Measurements from ENCODE around the gene CD93. TPM values are rescaled to one million over a fixed set of nuclear protein-coding genes. Genes with fewer than 3 reads are reported as not detected.

The CD93 gene
- total RNA-seq, 1 experiment from 2014 or later = not detected

DNA sequence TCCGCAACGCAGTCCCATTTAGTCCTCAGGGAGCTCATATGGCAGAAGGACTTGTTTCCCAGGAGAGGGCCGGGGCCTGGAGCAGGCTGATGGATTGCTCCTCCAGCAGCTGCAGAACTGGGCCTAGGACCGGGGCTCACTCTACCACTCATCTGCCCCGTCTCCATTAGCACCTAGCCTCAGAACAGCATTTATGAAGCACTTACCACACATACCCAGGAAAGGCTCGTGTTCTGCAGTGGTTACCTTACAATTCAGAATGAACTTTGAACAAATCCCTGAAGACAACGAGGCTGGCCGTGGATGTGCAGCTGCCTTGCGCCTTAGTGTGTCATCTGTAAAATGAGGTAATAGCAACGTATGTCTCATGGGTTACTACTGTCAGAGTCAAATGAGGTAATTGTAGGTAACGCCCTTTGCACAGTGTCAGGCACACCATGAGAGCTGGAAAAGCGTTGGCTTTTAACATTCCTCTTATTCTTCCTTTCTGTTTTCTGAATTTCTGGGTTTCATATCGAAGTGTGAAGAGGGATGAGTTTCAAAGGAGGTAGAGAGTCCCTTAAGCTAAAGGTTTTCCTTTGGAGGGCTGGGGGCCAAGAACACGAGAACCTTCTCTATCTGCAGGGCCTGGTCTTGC is 46.3 kb upstream of the CD93 start:
- Histone ChIP-seq H3K27me3 (ENCODE audit: low read length) (no peaks in the 10 kb centered on the region), H3K27ac (ENCODE audit: low read length) (no peak overlapping the region), H2AFZ (ENCODE audit: low read length) (no peak overlapping the region), H3K4me1 (ENCODE audit: insufficient read depth, low read length) (no peaks in the 10 kb centered on the region), H3K9me2 (replicated peaks; ENCODE audit: low read length) (no peaks in the 10 kb centered on the region), H3K4me3 (ENCODE audit: low read length) (no peak overlapping the region), H3K36me3 (ENCODE audit: low read depth, low read length) (no peaks in the 10 kb centered on the region), H3K9me3 (ENCODE audit: low read length) (no peaks in the 10 kb centered on the region), H3K79me2 (ENCODE audit: low read length) (no peaks in the 10 kb centered on the region), H3K9ac (ENCODE audit: low read length) (no peak overlapping the region), H4K20me1 (ENCODE audit: low read length) (no peaks in the 10 kb centered on the region), H3K4me2 (ENCODE audit: low read length) (no peak overlapping the region), H3F3A (ENCODE audit: low read length, unreplicated experiment) (no peaks in the 10 kb centered on the region)
- CTCF ChIA-PET = no interaction called here
- DNase-seq (no peak), ATAC-seq (no peak)
- intact Hi-C loops (cut with micrococcal nuclease) = no loop called here
- no TSS peak for BruUV-seq (replicated peaks)
- TF ChIP-seq EZH2phosphoT487 (IDR thresholded peaks at IDR 0.05; ENCODE audit: borderline replicate concordance, low read length) (no peak), EZH2 (IDR thresholded peaks at IDR 0.05; ENCODE audit: low read length, unreplicated experiment) (no peak)
- TF ChIP-seq, protein P1, sequence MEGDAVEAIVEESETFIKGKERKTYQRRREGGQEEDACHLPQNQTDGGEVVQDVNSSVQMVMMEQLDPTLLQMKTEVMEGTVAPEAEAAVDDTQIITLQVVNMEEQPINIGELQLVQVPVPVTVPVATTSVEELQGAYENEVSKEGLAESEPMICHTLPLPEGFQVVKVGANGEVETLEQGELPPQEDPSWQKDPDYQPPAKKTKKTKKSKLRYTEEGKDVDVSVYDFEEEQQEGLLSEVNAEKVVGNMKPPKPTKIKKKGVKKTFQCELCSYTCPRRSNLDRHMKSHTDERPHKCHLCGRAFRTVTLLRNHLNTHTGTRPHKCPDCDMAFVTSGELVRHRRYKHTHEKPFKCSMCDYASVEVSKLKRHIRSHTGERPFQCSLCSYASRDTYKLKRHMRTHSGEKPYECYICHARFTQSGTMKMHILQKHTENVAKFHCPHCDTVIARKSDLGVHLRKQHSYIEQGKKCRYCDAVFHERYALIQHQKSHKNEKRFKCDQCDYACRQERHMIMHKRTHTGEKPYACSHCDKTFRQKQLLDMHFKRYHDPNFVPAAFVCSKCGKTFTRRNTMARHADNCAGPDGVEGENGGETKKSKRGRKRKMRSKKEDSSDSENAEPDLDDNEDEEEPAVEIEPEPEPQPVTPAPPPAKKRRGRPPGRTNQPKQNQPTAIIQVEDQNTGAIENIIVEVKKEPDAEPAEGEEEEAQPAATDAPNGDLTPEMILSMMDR (conservative IDR thresholded peaks at IDR 0.05; ENCODE audit: low read depth, low read length) = no peak
- POLR2A ChIA-PET (ENCODE audit: unreplicated experiment) = no interaction called here

DNA sequence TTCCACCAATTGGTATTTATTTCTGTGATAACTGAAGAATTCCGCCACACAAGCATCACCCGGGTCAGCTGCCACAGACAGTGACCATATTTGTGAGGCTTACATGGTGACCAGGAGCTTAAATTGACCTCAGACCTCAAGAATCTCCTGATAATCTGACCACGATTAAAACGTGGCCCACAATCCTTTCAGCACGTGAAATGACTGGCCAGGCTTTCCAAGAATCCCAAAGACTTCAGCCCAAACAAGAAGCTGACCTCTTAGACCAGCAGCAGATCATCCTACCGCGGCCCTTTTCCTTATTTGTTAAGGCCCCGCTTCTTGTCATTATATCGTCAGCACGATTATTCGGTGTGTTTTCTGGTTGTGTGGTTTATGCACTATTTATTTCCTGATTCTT is 45.6 kb upstream of the CD93 start:
- POLR2A ChIA-PET (ENCODE audit: unreplicated experiment) = no interaction called here
- no peaks in the 10 kb centered on the region for H3K79me2 ChIP-seq (ENCODE audit: low read length)
- no peaks in the 10 kb centered on the region for H3K9me2 ChIP-seq (replicated peaks; ENCODE audit: low read length)
- intact Hi-C loops (cut with micrococcal nuclease) = no loop called here
- no peaks in the 10 kb centered on the region for H3K4me1 ChIP-seq (ENCODE audit: insufficient read depth, low read length)
- H3K27ac ChIP-seq (ENCODE audit: low read length) = no peak overlapping the region
- H2AFZ ChIP-seq (ENCODE audit: low read length) = no peak overlapping the region
- H3K4me2 ChIP-seq (ENCODE audit: low read length) = no peak overlapping the region
- ATAC-seq = no peak
- H4K20me1 ChIP-seq (ENCODE audit: low read length) = no peaks in the 10 kb centered on the region
- BruUV-seq (replicated peaks) = no TSS peak
- H3K36me3 ChIP-seq (ENCODE audit: low read depth, low read length) = no peaks in the 10 kb centered on the region
- H3K9ac ChIP-seq (ENCODE audit: low read length) = no peak overlapping the region
- no peaks in the 10 kb centered on the region for H3K9me3 ChIP-seq (ENCODE audit: low read length)
- TF ChIP-seq, protein P1 (conservative IDR thresholded peaks at IDR 0.05; ENCODE audit: low read depth, low read length) = no peak
- TF ChIP-seq EZH2phosphoT487 (IDR thresholded peaks at IDR 0.05; ENCODE audit: borderline replicate concordance, low read length) (no peak), EZH2 (IDR thresholded peaks at IDR 0.05; ENCODE audit: low read length, unreplicated experiment) (no peak)
- H3K27me3 ChIP-seq (ENCODE audit: low read length) = no peaks in the 10 kb centered on the region
- DNase-seq = no peak
- H3F3A ChIP-seq (ENCODE audit: low read length, unreplicated experiment) = no peaks in the 10 kb centered on the region
- H3K4me3 ChIP-seq (ENCODE audit: low read length) = no peak overlapping the region
- CTCF ChIA-PET = no interaction called here

DNA sequence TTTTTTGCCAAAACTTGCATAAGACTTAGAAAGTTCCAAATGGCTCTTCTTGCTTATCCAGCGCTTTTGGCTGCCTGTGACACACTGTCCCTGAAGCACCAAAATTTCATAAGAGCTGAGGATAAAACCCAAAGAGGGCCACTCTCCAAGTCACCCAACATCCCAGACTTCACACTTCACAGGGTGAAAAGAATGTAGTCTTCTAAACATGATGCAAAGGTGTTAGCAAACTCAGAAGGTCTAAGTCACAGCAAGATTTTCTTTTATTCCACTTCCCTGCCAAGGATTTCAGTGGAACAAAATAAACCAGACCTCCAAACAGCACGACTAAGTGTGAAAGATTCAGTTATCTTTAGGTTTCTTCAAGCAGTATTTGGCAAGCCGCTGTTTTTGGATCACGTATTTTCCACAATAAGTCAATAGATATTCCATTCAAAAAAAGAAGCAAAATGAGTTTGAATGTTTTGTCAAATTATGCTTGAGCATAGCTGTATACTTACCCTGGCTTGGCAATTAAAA is 44.6 kb upstream of the CD93 start:
- H3K9ac ChIP-seq (ENCODE audit: low read length) = no peak overlapping the region
- H3K4me1 ChIP-seq (ENCODE audit: insufficient read depth, low read length) = no peaks in the 10 kb centered on the region
- no peak overlapping the region for H3K4me2 ChIP-seq (ENCODE audit: low read length)
- POLR2A ChIA-PET (ENCODE audit: unreplicated experiment) = no interaction called here
- DNase-seq (no peak), ATAC-seq (no peak)
- H3F3A ChIP-seq (ENCODE audit: low read length, unreplicated experiment) = no peaks in the 10 kb centered on the region
- no peaks in the 10 kb centered on the region for H3K9me3 ChIP-seq (ENCODE audit: low read length)
- H4K20me1 ChIP-seq (ENCODE audit: low read length) = no peaks in the 10 kb centered on the region
- intact Hi-C loops (cut with micrococcal nuclease) = no loop called here
- no peak overlapping the region for H3K27ac ChIP-seq (ENCODE audit: low read length)
- no peaks in the 10 kb centered on the region for H3K27me3 ChIP-seq (ENCODE audit: low read length)
- H3K79me2 ChIP-seq (ENCODE audit: low read length) = no peaks in the 10 kb centered on the region
- no TSS peak for BruUV-seq (replicated peaks)
- no peak overlapping the region for H2AFZ ChIP-seq (ENCODE audit: low read length)
- H3K4me3 ChIP-seq (ENCODE audit: low read length) = no peak overlapping the region
- TF ChIP-seq, protein P1 (conservative IDR thresholded peaks at IDR 0.05; ENCODE audit: low read depth, low read length) = no peak
- no peak for TF ChIP-seq EZH2phosphoT487 (IDR thresholded peaks at IDR 0.05; ENCODE audit: borderline replicate concordance, low read length)
- no peak for TF ChIP-seq EZH2 (IDR thresholded peaks at IDR 0.05; ENCODE audit: low read length, unreplicated experiment)
- no peaks in the 10 kb centered on the region for H3K36me3 ChIP-seq (ENCODE audit: low read depth, low read length)
- H3K9me2 ChIP-seq (replicated peaks; ENCODE audit: low read length) = no peaks in the 10 kb centered on the region
- CTCF ChIA-PET = no interaction called here
